ENCODE data around the gene C1QTNF12. TPM values are rescaled to one million over a fixed set of nuclear protein-coding genes. Genes with fewer than 3 reads are reported as not detected.

Gene C1QTNF12, protein sequence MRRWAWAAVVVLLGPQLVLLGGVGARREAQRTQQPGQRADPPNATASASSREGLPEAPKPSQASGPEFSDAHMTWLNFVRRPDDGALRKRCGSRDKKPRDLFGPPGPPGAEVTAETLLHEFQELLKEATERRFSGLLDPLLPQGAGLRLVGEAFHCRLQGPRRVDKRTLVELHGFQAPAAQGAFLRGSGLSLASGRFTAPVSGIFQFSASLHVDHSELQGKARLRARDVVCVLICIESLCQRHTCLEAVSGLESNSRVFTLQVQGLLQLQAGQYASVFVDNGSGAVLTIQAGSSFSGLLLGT
- total RNA-seq (2022; extraction: Qiagen RNA extraction; ENCODE audit: low read depth): 0.97 to 1.7 TPM (median 1.5 TPM) in 5 replicates

DNA sequence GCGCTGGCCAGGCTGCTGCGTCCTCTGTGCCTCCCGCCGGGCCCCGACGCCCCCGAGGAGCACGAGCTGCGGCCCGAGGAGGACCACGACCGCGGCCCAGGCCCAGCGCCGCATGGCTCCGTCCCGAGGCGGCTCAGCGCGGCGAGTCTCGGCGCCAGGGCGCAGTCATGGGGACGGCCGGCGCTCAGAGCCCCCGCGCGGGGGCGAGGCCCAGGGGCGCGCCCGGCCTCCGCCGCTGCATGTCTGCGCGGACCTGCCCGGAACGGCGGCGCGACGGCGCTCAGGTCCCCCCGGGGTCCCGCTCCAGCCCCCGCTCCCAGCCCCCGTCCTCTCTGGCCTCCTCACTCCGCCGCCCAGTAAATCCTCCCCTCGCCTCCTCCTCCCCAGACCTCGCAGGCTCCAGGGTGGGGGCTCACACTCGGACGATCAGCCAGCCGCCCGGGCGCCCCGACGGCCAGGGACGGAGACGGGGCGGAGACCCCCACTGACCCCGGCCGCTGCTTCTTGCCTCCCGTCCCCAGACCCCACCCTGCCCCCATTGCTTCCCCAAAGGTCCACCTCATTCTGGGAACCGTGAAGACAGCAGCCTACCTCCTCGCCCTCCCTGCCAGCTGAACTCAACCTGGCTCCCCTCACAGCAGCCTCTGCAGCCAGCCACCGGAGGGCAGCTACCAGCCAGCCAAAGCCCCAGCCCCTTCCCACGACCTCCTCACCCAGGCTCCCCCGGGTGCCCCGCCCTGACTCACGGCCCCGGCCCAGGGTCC is at the start of gene C1QTNF12:
C1QTNF12 (minus strand) TSS at position 146 of the 764 bp plus-strand sequence; CDS start at position 114, 32 bp downstream.

DNA sequence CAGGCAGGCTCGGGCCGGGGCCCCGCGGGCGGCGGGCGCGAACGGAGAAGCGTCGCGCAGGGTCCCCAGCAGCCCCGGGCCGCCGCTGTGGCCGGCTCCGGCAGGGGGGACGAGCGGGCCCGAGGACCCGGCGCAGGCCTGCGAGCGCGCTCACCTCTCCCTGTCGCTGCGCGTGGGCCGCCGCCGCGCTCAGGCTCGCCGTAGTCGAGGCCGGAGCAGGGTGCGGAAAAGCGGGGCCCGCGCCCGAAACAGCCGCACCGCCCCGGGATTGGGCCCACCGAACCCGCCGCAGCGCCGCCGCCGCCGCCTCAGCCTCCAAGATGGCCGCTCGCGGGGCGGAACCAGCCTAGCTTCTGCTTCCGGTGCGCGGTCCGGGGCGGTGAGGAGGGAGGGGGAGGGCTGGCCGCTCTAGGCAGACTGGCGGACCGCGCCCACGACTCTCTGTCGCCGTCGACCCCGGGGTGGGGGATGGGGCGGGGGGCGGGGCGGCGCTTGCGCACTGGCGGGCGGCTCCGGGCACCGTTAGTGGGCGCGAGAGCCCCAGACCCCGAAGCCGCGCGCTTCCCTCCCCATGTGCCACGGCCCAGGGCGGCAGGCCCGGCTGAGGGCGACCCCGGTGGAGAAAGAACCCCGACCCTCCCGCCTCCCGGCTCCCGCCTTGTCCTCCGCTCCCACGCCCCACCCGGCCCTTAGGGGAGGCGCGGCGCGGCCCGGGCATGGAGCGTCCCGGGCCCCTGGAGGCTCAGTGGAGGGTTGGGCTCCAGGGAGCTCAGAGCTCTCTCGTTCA is 27.2 kb upstream of the C1QTNF12 start, which contains the start of gene UBE2J2:
UBE2J2 (minus strand) TSS at position 343 of the 787 bp plus-strand sequence. CDS start 5,862 bp downstream, outside the sequence.

DNA sequence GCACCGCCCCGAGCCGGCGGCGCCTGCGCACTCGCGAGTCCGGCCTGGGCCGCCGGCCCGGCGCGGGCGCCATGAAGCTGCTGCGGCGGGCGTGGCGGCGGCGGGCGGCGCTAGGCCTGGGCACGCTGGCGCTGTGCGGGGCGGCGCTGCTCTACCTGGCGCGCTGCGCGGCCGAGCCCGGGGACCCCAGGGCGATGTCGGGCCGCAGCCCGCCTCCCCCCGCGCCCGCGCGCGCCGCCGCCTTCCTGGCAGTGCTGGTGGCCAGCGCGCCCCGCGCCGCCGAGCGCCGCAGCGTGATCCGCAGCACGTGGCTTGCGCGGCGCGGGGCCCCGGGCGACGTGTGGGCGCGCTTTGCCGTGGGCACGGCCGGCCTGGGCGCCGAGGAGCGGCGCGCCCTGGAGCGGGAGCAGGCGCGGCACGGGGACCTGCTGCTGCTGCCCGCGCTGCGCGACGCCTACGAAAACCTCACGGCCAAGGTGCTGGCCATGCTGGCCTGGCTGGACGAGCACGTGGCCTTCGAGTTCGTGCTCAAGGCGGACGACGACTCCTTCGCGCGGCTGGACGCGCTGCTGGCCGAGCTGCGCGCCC is 14.2 kb downstream of the C1QTNF12 start, which contains the start of gene B3GALT6:
B3GALT6 (plus strand) TSS at position 30 of the 588 bp plus-strand sequence; CDS start at position 72, 42 bp downstream.

DNA sequence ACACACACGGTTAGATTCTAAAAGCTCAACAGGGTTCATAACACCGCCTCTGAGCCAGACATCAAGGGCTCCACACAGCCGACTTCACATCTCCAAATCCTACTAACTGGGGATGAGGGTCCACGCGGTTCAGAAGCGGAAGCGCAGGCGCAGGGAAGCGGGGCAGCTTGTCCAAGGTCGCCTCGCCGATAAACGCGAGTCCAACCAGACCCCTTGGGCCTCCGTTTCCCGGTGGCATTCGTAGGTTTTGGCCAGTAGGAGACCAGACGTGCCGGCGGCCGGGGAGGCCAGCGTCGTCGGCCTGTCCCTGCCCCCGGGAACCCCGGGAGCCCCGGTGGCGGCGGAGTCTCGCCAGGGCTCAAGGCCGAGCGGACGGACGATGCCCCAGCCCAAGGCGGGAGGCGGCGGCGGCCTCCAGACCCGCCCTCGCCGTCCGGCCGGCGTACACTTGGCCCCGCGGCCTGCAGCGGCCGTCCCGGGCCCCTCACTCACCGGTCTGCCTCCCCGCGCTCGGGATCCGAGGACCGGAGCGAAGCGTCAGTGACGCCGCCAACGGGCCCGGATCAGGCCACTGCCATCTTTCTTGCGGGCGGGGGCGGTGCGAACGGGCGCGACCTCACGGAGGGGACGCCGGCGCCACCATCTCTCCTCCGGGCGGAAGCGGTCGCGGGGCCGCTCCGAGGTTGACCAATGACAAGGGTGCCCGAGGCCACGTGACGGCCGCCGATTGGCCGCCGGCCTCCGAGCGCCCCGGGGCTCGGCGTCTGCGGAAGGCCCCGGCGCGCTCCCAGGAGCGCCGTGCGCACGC is 14.9 kb downstream of the C1QTNF12 start, which contains the start of gene SDF4:
SDF4 (minus strand) TSS at position 602 of the 808 bp plus-strand sequence. CDS start 3,229 bp downstream, outside the sequence.

DNA sequence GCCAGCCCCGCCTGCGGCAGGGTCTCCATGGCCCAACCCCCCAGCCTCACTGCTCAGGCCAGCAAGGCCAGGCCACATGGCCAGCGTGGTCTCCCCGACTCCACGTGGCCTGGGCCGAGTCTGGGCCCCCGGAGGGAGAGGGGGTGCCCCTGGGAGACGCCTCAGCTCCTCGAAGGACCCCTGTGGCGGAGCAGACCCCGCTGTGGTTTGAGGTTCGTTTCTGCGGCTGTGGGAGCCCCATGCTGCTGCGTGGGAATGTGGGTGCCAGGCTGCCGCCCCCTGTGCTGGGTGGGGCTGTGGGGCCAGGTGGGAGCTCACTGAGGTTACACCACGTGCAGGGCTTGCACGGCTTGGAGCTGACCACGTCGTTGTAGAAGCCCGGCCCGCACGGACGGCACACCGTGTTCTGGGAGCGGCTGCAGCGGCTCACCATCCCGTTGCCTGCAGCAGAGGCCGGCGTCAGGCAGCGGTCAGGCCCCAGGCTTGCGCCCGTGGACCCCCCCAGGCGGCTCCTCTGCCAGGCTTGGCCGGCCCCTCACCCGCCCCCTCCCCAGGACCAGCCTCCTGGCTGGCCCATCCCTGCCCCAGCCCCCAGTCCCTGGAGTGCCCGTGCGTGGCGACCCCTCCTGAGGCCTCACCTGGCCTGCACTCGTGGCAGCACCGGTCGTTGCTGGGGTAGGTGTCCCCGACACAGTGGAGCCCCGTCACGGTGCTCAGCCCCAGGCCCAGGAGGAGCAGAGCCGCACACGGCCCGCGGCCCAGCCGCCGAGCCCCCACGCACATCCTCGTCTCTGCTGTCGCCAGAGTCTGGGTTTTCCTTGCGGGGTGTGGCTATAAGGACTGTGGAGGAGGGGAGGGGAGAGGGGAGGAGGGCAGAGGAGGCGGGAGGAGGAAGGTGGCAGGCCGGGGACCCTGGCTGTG is 32.9 kb downstream of the C1QTNF12 start, which contains the start of gene TNFRSF4:
TNFRSF4 (minus strand) TSS at position 809 of the 921 bp plus-strand sequence; CDS start at position 783, 26 bp downstream.

DNA sequence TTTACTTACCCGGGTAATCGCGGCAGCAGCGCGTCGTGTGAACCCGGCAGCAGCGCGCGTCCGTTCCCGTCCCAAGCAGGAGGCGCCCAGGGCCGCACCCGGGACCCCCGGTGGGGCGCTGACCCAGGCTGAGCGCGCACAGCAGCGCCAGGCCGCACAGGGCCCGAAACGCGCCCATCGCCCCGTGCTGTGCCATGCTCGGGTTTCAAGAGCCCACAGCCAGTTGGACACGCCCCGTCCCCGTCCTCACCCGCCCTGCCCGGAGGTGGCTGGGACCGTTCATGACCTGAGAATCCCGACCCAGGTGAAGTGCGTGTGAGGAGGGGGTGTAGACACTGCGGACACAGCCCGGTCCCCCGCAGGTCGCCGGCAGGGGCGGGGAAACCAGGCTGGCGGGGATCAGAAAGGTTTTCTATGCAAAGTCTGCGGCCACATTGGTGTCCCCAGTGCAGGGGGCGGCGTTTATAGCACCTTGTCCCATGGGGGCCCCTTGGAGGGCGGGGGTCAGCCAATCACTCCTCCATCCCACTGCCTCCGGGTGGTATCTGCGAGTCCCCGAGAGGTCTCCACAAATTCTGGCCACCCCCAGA is 40.1 kb downstream of the C1QTNF12 start, which contains the start of gene TNFRSF18:
TNFRSF18 (minus strand) TSS at position 217 of the 590 bp plus-strand sequence; CDS start at position 196, 21 bp downstream.

Other genes with a start within 250 kb of the C1QTNF12 start
- 24.5 to 59.7 TPM (median 54.3 TPM) in 5 replicates for gene HES4, start 246.6 kb downstream of the C1QTNF12 start, total RNA-seq (2022; extraction: Qiagen RNA extraction; ENCODE audit: low read depth)
- 18.0 to 26.2 TPM (median 22.7 TPM) in 5 replicates for gene ISG15, start 233.2 kb downstream of the C1QTNF12 start, total RNA-seq (2022; extraction: Qiagen RNA extraction; ENCODE audit: low read depth)
- 101 to 135 TPM (median 119 TPM) in 5 replicates for gene AGRN, start 226.6 kb downstream of the C1QTNF12 start, total RNA-seq (2022; extraction: Qiagen RNA extraction; ENCODE audit: low read depth)
- gene RNF223, start 172.4 kb downstream of the C1QTNF12 start, total RNA-seq (2022; extraction: Qiagen RNA extraction; ENCODE audit: low read depth): 0.16 to 0.58 TPM (median 0.39 TPM) in 5 replicates
- 11.5 to 16.4 TPM (median 12.5 TPM) in 5 replicates for gene C1orf159, start 130.6 kb downstream of the C1QTNF12 start, total RNA-seq (2022; extraction: Qiagen RNA extraction; ENCODE audit: low read depth)
- not detected in 5 replicates for gene TTLL10, start 72.8 kb downstream of the C1QTNF12 start, total RNA-seq (2022; extraction: Qiagen RNA extraction; ENCODE audit: low read depth)
- gene TNFRSF18, start 40.1 kb downstream of the C1QTNF12 start, total RNA-seq (2022; extraction: Qiagen RNA extraction; ENCODE audit: low read depth): 0.23 to 0.31 TPM in 2 of 5 replicates, not detected in the others
- 0.17 TPM in 1 of 5 replicates, not detected in the others for gene TNFRSF4, start 32.6 kb downstream of the C1QTNF12 start, total RNA-seq (2022; extraction: Qiagen RNA extraction; ENCODE audit: low read depth)
- gene SDF4, start 14.7 kb downstream of the C1QTNF12 start, total RNA-seq (2022; extraction: Qiagen RNA extraction; ENCODE audit: low read depth): 110 to 131 TPM (median 118 TPM) in 5 replicates
- gene B3GALT6, start 14.5 kb downstream of the C1QTNF12 start, total RNA-seq (2022; extraction: Qiagen RNA extraction; ENCODE audit: low read depth): 9.3 to 19.5 TPM (median 18.1 TPM) in 5 replicates
- 35.4 to 51.3 TPM (median 47.1 TPM) in 5 replicates for gene UBE2J2, start 27.1 kb upstream of the C1QTNF12 start, total RNA-seq (2022; extraction: Qiagen RNA extraction; ENCODE audit: low read depth)
- 0.56 to 1.4 TPM (median 1.3 TPM) in 5 replicates for gene SCNN1D, start 33.7 kb upstream of the C1QTNF12 start, total RNA-seq (2022; extraction: Qiagen RNA extraction; ENCODE audit: low read depth)
- gene ACAP3, start 61.2 kb upstream of the C1QTNF12 start, total RNA-seq (2022; extraction: Qiagen RNA extraction; ENCODE audit: low read depth): 11.2 to 21.2 TPM (median 16.3 TPM) in 5 replicates
- gene PUSL1, start 61.9 kb upstream of the C1QTNF12 start, total RNA-seq (2022; extraction: Qiagen RNA extraction; ENCODE audit: low read depth): 15.4 to 25.1 TPM (median 23.2 TPM) in 5 replicates
- gene INTS11, start 77.9 kb upstream of the C1QTNF12 start, total RNA-seq (2022; extraction: Qiagen RNA extraction; ENCODE audit: low read depth): 47.8 to 64.8 TPM (median 58.8 TPM) in 5 replicates
- 12.8 to 22.6 TPM (median 18.6 TPM) in 5 replicates for gene CPTP, start 78.1 kb upstream of the C1QTNF12 start, total RNA-seq (2022; extraction: Qiagen RNA extraction; ENCODE audit: low read depth)
- gene TAS1R3, start 84.6 kb upstream of the C1QTNF12 start, total RNA-seq (2022; extraction: Qiagen RNA extraction; ENCODE audit: low read depth): 0.09 to 0.16 TPM (median 0.12 TPM) in 5 replicates
- gene DVL1, start 102.7 kb upstream of the C1QTNF12 start, total RNA-seq (2022; extraction: Qiagen RNA extraction; ENCODE audit: low read depth): 47.0 to 84.6 TPM (median 76.5 TPM) in 5 replicates
- 0.14 to 0.27 TPM (median 0.23 TPM) in 5 replicates for gene MXRA8, start 111.8 kb upstream of the C1QTNF12 start, total RNA-seq (2022; extraction: Qiagen RNA extraction; ENCODE audit: low read depth)
- gene AURKAIP1, start 128.5 kb upstream of the C1QTNF12 start, total RNA-seq (2022; extraction: Qiagen RNA extraction; ENCODE audit: low read depth): 109 to 188 TPM (median 157 TPM) in 5 replicates
- 40.1 to 58.5 TPM (median 55.1 TPM) in 5 replicates for gene CCNL2, start 152.6 kb upstream of the C1QTNF12 start, total RNA-seq (2022; extraction: Qiagen RNA extraction; ENCODE audit: low read depth)
- 130 to 154 TPM (median 133 TPM) in 5 replicates for gene MRPL20, start 160.6 kb upstream of the C1QTNF12 start, total RNA-seq (2022; extraction: Qiagen RNA extraction; ENCODE audit: low read depth)
- gene ANKRD65, start 174.6 kb upstream of the C1QTNF12 start, total RNA-seq (2022; extraction: Qiagen RNA extraction; ENCODE audit: low read depth): 0.07 to 0.09 TPM in 2 of 5 replicates, not detected in the others
- 6.1 to 16.9 TPM (median 13.8 TPM) in 5 replicates for gene VWA1, start 189.0 kb upstream of the C1QTNF12 start, total RNA-seq (2022; extraction: Qiagen RNA extraction; ENCODE audit: low read depth)
- not detected in 5 replicates for gene ATAD3C, start 203.0 kb upstream of the C1QTNF12 start, total RNA-seq (2022; extraction: Qiagen RNA extraction; ENCODE audit: low read depth)
- gene ATAD3B, start 225.0 kb upstream of the C1QTNF12 start, total RNA-seq (2022; extraction: Qiagen RNA extraction; ENCODE audit: low read depth): 1.6 to 3.5 TPM (median 2.7 TPM) in 5 replicates

All from A549 treated with DMSO at 1 μM for 4 hours (cell line).